GM21360 (cell line): ENCODE measurements around the gene L3MBTL3.
A peak's percentile ranks its signal among the peaks of the same experiment; 100 is the strongest.

ENCODE experiments used
- ATAC-seq: cut with Tn5 transposase; IDR thresholded peaks from one replicate; pipeline ENCODE4 v1.9.1; 2021; ENCODE audit warnings: mild to moderate bottlenecking, moderate library complexity; ENCODE audit not compliant: unreplicated experiment

Gene L3MBTL3

DNA sequence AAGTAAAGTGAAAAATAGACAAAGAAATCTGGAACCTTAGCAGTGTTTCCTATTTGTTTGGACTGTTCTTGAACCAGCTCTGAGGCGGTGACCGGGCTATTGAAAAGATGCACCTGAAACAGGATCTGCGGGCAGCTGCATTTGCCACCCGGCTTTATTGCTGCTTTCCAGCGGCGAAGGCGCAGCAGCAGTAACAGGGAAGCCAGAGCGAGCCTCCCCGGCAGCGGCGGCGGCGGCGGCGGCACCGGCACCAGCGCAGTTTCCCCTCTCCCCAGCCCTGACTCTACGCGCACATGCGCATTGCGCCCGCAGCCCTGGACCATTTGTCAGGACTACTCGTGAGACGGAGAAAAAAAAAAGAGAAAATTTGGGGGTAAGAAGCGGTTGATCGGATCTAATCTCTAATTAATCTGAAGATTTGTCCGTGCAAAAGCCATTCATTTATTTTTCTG is at the start of gene L3MBTL3:
TSS of gene L3MBTL3 (plus strand) at position 290 of the 452 bp plus-strand sequence. CDS start 24,119 bp downstream, outside the sequence.
- ATAC-seq: peak; percentile 70

DNA sequence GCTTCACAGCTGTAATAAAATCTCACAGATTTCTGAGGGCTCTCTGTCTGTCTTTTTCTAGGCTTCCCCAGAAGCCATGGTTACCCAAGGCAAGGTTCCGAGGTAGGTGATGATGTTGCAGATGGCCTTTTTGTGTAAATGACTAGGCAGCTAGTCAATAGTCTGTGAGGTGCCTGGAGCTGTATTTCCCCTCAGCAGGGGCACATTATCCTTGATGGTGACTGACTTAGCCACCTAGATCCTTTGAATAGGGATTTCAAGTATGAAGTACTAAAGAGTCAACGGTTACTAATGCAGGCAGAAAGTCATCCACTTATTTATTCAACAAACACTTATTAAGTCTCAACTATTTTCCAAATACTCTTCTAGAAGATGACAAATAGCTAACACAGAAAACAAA is 49.3 kb upstream of the L3MBTL3 start:
- no peak for ATAC-seq

DNA sequence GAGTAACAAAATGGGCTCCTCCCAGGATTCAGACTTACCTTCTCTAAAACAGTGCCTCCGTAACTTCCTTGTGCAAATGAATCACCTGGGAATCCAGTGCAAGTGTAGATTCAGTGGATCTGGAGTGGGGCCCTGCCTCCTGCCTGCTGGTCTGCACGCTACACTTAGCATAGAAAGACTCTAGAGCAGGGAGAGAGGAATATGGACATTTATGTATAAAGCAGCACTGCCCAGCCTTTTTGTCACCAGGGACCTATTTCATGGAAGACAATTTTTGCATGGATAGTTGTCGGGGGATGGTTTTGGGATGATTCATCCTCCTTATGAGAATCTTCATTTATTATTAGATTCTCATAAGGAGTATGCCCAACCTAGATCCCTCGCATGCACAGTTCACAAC is 42.3 kb upstream of the L3MBTL3 start:
- no peak for ATAC-seq

DNA sequence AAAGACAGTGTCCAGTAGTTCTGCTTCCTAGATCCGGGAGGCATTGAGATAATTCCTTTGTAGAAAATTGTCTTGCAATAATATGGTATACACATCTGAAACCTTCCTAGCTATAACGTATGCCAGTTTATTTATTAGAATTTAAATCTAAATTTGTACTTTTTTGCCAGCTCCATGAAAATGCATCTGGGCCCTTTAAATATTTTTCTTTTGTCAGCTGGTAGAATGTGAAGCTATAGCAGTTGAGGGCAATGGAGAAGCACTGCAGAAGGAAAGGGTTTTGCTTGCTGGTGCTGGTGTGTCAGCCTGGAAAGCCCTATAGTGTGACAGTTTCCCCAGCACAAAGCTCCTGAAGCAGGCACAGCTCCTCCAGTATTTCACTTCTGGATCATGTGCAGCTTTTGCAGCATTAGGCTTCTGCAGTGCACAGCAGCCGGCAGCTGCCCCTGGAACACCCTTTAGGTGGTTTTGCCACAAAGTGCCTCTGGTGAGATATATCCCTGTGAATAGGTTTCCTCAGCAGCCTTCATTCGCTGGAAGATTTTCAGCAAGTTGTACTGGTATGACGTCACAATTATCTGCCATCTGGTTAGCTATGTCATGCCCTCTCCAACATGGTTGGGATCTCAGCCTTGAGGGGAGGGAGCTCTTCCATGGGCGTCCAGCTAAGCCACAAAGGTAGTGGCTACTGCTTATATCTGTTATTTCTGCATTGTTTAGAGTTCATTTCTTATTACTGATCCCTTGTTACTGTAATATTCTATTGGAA is 40.0 kb upstream of the L3MBTL3 start:
- no peak for ATAC-seq

DNA sequence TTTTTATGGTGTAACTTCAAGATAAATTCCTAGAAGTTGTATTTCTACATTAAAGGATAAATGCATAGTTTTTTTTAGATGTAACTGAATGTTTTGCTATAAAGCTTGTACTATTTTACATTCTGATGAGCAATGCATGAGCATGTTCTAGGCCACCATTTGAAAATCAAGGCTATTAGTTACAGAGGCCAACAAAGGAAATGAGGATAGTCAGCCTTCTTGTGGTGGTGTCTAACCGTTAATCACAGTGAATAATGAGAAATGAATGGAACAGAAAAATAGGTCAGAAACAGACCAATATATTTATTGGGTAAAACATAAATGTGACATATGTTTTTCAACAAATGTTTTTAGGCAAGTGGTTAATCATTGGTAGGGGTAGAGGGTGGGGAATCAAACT is 37.6 kb upstream of the L3MBTL3 start:
- no peak for ATAC-seq

DNA sequence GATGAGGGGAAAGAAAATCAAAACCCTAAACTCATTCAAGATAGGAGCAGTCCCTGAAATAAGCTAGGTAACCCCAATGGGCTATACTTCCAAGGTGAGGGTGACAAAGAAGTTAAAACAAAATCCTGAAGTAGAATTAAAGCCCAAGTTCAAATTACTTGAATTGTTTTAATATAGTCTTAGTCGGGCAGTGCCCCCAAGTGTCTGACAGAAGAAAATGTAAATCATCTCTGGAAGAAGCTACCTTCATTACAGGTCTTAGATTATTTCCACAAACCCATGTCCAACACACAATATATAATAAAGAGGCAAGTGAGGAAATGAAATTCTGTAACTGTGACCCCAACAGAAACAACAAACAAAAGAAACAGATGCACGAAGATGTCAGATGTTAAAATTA is 36.8 kb upstream of the L3MBTL3 start:
- no peak for ATAC-seq

DNA sequence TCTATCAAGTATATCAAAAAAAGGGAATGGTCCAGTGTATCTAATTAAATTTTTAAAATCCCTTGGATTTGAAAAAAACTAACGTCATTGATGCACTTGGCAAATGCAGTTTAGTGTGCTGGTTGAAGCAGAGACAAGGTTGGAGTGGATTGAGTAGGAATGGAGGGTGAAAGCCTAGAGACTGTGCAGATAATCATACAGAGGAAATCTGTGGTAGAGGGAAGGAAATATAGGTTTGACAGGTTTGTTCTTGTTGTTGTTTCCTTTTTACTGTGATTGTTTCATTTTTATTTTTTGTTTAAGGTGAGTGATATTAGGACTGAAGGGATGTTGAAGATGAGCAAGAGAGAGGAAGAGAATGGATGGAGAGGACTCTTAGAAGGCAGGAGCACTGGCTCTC is 29.0 kb upstream of the L3MBTL3 start:
- ATAC-seq: no peak

DNA sequence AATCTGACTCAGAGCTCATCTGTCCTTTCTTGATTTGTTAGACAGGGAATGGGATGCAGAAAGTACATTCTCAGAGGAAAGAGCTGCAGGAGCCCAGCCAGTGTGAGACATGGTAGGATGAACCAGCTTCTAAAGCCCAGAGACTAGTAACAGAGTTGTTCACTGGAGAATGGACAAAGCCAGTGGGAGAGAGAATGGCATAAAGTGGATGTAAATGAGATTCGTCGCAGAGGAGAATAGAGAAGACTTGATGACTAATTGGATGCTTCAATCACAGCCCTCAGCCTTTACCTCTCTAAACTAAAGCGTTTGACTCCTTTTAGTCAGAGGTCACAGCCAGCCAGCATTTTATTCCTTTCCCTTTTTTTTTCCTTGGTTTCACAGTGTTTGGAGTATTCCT is 25.5 kb upstream of the L3MBTL3 start:
- no peak for ATAC-seq

DNA sequence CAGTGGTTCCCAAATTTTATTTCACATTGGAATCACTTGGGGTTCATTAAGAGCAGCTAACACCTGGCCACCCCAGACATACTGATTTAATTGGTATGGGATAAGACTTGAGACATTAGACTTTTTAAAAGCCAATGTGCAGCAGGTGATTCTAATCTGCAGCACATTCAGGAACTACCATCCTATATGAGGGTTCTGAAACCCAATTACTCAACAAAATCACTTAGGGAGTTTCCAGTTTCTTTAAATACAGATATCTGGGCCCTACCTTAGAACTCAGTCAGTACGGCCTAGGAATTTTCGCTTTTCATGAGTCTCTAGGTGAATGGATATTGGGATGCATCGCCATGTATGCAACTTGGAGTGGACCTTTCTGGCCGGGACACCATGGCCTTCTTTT is 24.0 kb upstream of the L3MBTL3 start:
- no peak for ATAC-seq

DNA sequence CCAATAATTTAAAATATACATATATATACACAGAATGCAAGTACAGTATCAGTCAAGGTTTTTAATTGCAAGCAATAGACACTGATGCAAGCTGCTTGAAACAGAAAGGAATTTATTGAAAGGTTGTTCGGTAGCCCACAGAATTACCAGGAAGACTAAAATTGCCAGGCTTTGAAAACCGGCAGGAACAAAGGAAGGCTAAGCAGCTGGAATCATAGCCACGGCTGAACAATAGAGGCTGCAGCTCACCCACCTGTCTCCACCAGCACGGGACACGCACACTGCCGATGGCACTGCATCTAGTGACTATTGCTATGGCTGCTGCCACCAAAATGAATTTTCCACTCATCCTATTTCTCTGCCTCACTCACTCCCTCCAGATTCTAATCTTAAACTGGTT is 22.0 kb upstream of the L3MBTL3 start:
- no peak for ATAC-seq

DNA sequence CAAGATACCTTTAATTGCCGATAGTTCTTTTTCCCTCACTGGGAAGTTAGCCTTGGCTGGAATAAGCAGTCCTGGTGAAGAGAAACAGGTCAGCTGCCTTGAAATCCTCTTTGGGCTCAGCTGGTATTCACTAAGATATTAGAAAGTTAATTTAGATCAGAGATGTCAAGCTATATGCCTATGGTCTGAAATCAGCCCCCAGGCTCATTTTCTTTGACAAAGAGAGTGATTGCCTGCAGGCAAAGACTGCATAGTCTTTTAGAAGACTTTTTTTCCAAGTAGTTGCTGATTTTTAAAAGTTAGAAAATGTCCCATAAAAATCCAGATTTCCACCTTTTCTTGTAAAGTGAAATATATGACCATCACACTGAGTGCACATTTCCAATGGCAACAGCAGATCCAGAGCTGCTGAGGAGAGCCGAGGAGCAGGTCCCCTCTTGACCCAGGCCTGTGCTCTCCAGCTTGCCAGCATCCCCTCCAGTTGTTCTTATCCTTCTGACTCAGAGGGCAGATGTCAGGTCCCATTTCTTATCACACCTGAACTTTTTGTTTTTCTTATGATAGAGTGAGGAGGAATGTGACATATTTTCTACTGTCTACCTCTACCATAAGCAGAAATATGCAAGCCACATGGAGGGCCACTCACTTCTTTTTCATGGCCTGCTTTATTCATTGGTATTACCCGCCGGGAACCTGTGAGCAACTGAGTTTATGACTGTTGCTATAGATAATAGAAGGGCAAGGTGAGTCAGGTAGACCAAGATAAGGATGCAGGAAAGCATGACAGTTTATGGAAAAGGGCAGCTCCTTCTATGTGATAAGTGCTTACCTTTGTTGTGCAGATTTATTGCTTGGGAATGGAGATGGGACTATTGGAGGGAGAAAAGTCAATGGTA is 17.6 kb upstream of the L3MBTL3 start:
- ATAC-seq: no peak

DNA sequence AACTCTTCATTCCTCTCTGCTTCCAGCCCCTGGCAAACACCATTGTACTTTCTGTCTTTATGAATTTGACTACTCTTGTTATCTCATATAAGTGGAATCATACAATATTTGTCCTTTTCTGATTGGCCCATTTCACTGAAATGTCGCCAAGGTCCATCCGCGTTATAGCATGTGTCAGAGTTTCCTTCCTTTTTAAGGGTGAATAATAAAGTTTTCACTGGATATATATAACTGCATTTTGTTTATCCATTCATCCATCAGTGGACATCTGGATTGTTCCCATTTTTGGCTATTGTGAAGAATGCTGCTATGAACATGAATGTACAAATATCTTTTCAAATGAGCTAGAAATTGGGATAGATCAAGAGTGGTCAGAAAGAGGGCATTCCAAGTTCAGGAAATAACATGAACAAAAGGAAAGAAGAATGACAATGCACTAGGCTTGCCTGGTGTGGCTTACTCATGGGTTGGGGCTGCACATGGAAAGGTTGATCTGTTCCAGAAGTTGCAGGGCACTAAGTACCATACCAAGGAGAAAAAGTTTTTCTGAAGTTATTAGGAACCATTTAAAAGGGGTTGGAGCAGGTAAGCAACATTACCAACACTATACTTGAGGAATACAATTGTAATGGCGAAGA is 10.0 kb upstream of the L3MBTL3 start:
- ATAC-seq: no peak

DNA sequence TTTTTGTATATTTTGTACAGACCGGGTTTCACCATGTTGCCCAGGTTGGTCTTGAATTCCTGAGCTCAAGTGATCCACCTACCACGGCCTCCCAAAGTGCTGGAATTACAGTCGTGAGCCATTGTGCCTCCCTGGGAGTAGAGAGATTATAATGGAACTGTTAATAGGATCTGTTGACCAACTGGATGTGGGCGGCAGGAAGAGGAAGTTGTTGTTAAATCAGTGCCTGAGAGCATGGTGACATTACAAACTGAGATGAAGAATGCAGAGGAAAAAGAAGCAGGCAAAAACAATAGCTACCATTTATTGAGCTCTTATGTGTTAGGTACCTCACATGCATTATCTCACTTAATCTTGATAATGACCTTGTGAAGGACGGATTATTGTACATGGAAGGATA is 9.2 kb upstream of the L3MBTL3 start:
- no peak for ATAC-seq

DNA sequence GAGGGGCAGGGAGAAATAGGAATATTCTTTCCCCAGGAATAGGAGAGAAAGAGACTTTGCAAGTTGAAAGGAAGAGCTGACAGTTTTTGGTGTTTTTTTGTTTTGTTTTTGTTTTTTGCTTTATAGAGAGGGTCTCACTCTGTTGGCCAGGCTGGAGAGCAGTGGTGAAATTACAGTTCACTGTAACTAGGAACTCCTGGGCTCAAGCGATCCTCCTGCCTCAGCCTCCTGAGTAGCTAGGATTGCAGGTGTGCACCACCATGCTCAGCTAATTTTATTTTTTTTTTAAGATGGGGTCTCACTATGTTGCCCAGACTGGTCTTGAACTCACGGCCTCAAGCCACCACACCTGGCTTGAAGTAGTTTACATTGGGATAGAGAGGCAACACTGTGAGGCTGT is 8.0 kb upstream of the L3MBTL3 start:
- no peak for ATAC-seq

DNA sequence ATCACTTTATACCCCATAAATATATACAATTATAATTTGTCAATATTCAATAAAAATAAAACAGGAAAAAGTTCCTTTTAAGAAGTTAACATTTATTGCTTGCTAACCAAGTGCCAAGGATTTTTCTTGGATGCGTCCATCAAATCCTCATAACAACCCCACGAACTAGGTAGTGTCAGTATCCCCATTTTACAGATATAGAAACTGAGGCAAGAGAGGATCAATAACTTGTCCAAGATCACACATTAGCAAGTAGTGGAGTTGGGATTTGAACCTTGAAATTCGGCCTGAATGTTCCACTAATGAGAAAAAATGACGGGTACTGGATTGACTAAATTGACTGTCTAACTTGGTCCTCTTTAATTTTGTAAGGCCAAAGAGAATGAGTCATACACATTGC is 5.7 kb upstream of the L3MBTL3 start:
- ATAC-seq: no peak

DNA sequence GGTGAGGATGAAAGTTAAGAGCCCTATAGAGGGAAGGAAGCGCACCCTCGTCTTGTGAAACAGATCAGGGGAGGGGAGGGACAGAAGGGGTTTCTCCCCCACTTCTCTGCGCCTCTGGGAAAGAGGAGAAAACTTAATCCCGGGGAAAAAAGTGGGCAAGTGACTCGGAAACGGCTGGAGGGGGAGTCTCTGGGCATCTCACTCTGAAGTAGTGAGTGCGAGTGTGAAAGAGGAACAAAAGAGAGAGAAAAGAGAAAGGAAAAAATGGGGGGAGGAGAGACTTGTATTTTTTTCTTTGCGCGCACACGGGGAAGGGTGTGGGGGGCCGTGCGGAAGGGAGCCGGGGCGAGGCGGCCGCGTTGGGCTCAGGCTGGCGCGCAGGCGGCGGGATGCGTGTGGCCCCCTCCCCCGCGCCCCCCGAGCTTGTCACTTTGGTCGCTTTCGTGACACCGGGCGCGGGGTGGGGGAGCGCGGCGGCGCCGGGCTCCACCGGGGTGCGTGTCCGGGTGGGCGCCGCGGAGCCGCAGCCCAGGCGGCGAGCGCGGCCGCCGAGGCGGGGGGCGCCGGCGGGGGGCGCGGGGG is 454 bp downstream of the L3MBTL3 start:
- ATAC-seq: peak; percentile 17

DNA sequence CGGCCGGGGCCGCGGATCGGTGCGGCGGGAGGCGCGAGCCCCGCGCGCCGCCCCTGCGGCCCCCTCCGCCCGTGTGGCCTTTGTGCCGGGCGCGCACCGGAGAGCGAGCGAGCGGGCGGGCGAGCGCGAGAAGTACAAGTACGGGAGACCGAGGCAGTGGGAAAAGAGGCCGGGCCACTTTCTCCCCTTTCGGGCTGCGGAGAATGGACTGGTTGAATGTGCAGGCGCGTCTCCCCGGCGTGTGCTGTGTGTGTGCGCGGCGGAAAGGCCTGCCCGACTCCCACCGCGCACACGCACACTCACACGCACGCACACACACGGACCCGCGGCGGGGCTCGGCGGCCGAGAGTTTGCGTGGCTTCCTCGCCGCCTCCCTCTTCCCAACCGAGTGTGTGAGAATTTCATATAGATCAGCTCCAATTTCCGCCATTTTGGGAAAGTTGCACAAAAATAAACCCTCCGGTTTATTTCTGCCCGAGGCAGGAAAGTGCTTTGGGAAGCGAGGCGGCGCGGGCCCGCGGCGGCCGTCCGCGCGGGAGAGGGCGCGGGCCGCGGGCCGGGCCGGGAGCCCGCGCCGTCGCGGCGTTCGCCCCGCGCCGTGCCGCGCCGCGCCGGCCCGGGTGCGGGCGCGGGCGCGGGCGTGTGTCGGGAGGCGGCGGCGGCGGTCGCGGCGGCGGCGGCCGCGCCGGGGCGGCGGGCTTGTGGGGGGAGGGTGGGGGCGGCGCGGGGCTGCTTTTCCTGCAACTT is 1.1 kb downstream of the L3MBTL3 start:
- peak; percentile 11 for ATAC-seq

DNA sequence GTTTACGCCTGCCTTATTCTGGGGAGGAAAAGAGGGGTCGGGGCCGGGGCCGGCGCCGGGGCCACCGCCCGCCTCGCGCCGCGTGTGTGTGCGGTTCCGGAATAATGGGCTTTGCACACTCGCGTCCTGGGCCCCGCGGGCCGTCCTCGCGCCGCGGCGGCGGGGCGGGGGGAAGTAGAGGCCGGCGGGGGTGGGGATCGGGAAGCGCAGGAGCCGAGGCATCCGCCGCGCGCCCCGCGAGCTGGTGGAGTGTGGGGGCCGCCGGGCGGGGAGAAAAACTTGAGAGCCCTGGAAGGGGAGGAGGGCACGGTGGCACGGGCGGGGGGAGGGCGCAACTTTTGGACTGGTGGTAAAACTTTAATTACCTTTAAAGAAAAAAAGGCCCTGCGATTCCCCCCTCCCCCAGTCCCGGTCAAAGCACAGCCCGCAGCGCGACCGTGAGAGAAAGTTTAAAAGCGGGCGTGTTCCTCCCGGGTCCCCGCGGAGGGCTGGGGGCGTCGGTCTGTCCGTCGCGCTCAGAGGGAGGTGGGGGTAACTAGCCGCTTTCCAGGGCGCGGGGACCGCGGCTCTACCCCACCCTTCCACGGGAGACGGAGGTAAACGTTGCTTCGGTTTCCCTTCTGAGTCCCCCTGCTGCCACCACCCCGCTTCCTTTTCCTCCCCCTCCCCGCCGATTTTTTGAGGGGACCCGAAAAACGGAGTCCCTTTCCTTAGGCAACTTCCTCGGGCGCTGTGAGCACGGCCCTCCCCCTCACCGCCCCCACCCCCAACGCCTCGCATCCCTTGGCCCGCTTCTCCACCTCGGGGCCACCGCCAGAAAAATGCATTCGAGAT is 1.9 kb downstream of the L3MBTL3 start:
- no peak for ATAC-seq

DNA sequence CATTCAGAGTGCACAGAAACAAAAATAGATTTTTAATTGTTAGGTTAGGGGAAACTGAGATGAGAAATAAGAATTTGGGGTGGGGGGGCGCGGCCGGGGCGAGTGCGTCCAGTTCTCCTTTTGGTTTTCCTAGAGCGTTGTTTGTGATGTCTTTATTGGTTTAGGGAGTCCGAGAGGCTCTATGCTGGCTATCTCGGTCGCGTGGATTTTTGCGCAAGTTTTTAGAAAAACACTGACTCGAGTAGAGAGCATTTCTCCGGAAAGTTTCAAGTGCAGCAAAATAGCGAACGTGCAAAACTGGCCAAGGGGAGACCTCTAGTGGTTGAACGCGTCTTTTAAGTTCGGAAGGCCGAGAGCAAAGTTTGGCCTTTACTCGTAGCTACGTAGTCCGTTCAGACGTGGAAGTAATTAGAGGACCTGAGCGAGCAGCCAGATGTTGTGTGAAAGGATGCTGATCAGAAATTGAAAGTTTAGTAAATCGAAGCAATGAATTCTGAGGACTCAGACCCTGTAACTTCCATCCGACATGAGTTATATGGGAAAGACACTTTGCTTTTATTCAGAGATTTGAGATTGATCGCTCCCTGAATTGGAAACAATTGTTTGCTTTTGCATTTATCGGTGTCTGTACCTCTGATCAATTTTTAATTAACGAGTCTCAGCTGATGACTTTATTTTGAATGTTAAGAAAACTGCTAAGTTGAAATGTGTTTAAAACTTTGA is 2.7 kb downstream of the L3MBTL3 start:
- ATAC-seq: peak; percentile 62
